Lower lobe of right lung (tissue), 2 donors: ENCODE data around the gene RASEF. TPM values are rescaled to one million over a fixed set of nuclear protein-coding genes. Genes with fewer than 3 reads are reported as not detected.

Experiments
- ATAC-seq, 2 donors: fragments of 200-7000 bp; cut with Tn5 transposase; one replicate each; pipeline ENCODE4 v1.9.1; 2020 to 2022; ENCODE audit warnings: mild to moderate bottlenecking in 2 of 2, moderate library complexity in 2 of 2
- DNase-seq: peaks from one replicate; pipeline ENCODE4 v3.0.0-alpha.2; 2020
- H3K27ac ChIP-seq: fragments of 200-600 bp; one replicate; pipeline ENCODE4 v1.8.0; 2022
- H3K27me3 ChIP-seq: fragments of 200-600 bp; one replicate; pipeline ENCODE4 v1.8.0; 2022; ENCODE audit warnings: low read depth
- H3K36me3 ChIP-seq: fragments of 200-600 bp; one replicate; pipeline ENCODE4 v1.8.0; 2022; ENCODE audit warnings: mild to moderate bottlenecking
- H3K4me1 ChIP-seq: fragments of 200-600 bp; one replicate; pipeline ENCODE4 v1.8.0; 2022
- H3K4me3 ChIP-seq: fragments of 200-600 bp; one replicate; pipeline ENCODE4 v1.8.0; 2022; ENCODE audit warnings: mild to moderate bottlenecking
- H3K9me3 ChIP-seq: fragments of 200-600 bp; one replicate; pipeline ENCODE4 v1.8.0; 2022
- intact Hi-C: fragments of 100-400 bp; cut with DNase I; formaldehyde crosslinking; loops from one replicate; pipeline ENCODE4 v1.11.0; 2022
- total RNA-seq: library from RNA; stranded (reverse); fragmentation: NEBNext Ultra II Directional; extraction: Animal tissue kit (Norgen Biotek cat#: 25700); gene quantifications from one replicate; pipeline ENCODE4 v1.2.1, GENCODE V29; 2021
- TF ChIP-seq, protein P1 (sequence below): fragments of 200-600 bp; IDR thresholded peaks from one replicate; pipeline ENCODE4 v1.8.0; 2022; ENCODE audit warnings: antibody characterized with exemption, mild to moderate bottlenecking
- donor health status: DM: no; HTN: yes; CAD: no; lungs with severe emphysema.

Gene RASEF
- total RNA-seq, 1 donor from 2014 or later, result 11.5 TPM

DNA sequence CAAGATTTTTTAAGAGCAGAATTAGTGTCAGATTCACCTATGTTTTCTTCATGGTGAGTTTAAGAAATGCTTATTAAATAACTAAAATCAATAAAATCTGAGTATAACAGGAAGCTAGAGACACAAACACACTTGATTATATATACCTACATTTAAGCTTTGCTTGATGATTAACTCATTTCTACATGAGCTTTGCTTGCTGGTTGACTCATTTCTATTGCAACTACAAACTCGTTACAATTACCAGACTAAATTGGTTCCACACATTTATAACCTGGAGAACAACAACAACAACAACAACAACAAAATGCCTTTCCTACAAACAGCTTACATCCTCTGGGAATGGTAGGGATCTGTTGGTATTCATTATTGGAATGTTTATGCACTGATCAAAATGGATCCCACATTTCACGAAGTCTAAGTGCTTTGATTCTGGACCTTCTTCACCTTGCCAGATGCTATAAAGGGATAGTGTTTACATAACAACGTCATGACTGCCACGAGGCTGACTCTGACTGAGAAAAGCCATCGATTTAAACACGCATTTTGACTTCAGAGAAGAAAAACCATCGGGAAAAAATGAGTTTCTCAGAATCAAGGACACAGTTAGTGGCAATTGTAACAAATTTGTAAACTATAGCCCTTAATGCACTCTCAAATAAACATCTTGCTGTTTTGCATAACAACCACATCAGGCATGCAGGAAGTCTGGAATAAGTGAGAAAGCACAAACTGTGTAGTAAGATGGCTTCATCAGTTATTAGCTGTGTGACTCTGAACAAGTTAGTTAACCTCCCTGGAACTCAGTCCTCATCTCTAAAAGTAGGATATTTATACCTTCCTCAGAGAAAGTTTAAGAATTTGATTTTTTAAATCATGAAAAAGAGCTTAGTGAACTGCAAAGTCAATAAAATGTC, 49.8 kb downstream of the RASEF start:
- ATAC-seq, result no peak
- intact Hi-C loops, result no loop called here
- H3K27ac ChIP-seq, result no peak overlapping the region

DNA sequence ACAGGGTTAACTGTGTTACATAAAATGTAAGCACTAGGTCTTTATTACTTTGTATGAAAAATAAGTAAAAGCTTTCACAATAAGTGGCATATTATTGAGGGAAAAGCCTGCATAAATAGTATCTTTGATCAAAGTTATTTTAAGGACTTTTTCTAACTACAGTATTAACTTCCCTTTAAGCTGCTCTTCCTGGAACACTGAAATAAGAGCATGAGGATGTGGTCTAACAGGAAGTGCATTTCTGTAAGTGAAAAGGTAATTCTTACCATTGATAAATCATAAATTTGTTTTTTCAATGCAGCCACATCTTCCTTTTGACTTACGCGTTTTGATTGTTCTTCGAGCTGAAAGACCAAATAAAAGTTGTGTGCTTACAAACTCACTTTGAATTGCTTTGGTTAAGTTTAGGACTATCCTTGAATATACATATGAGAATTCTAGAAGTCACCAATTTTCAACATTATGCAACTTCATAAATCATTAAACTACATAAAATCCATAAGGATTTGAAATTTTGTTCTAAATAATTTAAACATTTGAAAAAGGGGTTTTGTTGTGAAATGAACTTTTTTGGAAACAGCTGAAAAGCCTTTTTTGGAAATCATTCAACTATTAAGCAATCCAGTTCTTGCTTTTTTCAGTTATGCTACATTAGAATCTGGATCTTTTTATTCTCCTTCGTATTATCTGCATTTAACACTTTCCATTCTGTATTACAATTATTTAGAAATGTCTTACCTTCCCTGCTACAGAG, 50.6 kb downstream of the RASEF start:
- no peak for ATAC-seq
- no peaks in the 10 kb centered on the region for H3K4me1 ChIP-seq
- no peaks in the 10 kb centered on the region for H3K36me3 ChIP-seq
- no peaks in the 10 kb centered on the region for H3K9me3 ChIP-seq
- H3K27ac ChIP-seq, result no peak overlapping the region
- TF ChIP-seq, protein P1, sequence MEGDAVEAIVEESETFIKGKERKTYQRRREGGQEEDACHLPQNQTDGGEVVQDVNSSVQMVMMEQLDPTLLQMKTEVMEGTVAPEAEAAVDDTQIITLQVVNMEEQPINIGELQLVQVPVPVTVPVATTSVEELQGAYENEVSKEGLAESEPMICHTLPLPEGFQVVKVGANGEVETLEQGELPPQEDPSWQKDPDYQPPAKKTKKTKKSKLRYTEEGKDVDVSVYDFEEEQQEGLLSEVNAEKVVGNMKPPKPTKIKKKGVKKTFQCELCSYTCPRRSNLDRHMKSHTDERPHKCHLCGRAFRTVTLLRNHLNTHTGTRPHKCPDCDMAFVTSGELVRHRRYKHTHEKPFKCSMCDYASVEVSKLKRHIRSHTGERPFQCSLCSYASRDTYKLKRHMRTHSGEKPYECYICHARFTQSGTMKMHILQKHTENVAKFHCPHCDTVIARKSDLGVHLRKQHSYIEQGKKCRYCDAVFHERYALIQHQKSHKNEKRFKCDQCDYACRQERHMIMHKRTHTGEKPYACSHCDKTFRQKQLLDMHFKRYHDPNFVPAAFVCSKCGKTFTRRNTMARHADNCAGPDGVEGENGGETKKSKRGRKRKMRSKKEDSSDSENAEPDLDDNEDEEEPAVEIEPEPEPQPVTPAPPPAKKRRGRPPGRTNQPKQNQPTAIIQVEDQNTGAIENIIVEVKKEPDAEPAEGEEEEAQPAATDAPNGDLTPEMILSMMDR, result no peak
- intact Hi-C loops, result no loop called here
- no peak for DNase-seq
- H3K4me3 ChIP-seq, result no peak overlapping the region
- H3K27me3 ChIP-seq, result no peaks in the 10 kb centered on the region

More for the DNA sequence above, 49.8 kb downstream of the RASEF start:
- no peaks in the 10 kb centered on the region for H3K36me3 ChIP-seq
- H3K4me1 ChIP-seq, result no peaks in the 10 kb centered on the region
- no peak overlapping the region for H3K4me3 ChIP-seq
- no peaks in the 10 kb centered on the region for H3K9me3 ChIP-seq
- no peak for DNase-seq
- TF ChIP-seq, protein P1, result no peak
- no peaks in the 10 kb centered on the region for H3K27me3 ChIP-seq

- no peaks in the 10 kb centered on the region for H3K9me3 ChIP-seq
- DNase-seq (no peak), ATAC-seq (no peak)
- H3K36me3 ChIP-seq, result no peaks in the 10 kb centered on the region
- intact Hi-C loops, result no loop called here
- no peak overlapping the region for H3K4me3 ChIP-seq
- no peaks in the 10 kb centered on the region for H3K4me1 ChIP-seq
- H3K27ac ChIP-seq, result no peak overlapping the region
- H3K27me3 ChIP-seq, result no peaks in the 10 kb centered on the region
- TF ChIP-seq, protein P1, result no peak
These were observed 51.3 kb downstream of the RASEF start for GRCh38 chr9:83011611-83012010.

- intact Hi-C loops, result no loop called here
- Histone ChIP-seq H3K9me3 (no peaks in the 10 kb centered on the region), H3K4me1 (no peaks in the 10 kb centered on the region), H3K36me3 (no peaks in the 10 kb centered on the region), H3K4me3 (no peak overlapping the region), H3K27me3 (no peaks in the 10 kb centered on the region), H3K27ac (no peak overlapping the region)
- DNase-seq (no peak), ATAC-seq (no peak)
- TF ChIP-seq, protein P1, result no peak
These were observed 55.2 kb downstream of the RASEF start for GRCh38 chr9:83007521-83008300.

- ATAC-seq (no peak), DNase-seq (no peak)
- intact Hi-C loops, result no loop called here
- Histone ChIP-seq H3K4me3 (no peak overlapping the region), H3K36me3 (no peaks in the 10 kb centered on the region), H3K9me3 (no peaks in the 10 kb centered on the region), H3K4me1 (no peaks in the 10 kb centered on the region), H3K27me3 (no peaks in the 10 kb centered on the region), H3K27ac (no peak overlapping the region)
- TF ChIP-seq, protein P1, result no peak
These were observed 56.6 kb downstream of the RASEF start for GRCh38 chr9:83006378-83006777.
